ENCODE results near the gene MAMDC4.
"Not testable (repeated sequence)": the region's sequence is repeated elsewhere in the genome, so short reads cannot be mapped to it uniquely, and the experiment has no call there.

Gene MAMDC4

GRCh38 chr9:136851941-136852663, at the start of gene MAMDC4:
TSS of gene MAMDC4 (plus strand) at chr9:136852346. CDS start at chr9:136852417, 71 bp downstream.
- TF ChIP-seq GATA1 (IDR thresholded peaks at IDR 0.05; ENCODE audit: low read depth, low read length) (no peak), POLR2A (IDR thresholded peaks at IDR 0.05; ENCODE audit: low read length) (no peak)
- no peak for DNase-seq

- not testable (repeated sequence) for DNase-seq
Measured at GRCh38 chr9:136803009-136803550, 49.1 kb upstream of the MAMDC4 start.

- TF ChIP-seq POLR2A (IDR thresholded peaks at IDR 0.05; ENCODE audit: low read length) (no peak), GATA1 (IDR thresholded peaks at IDR 0.05; ENCODE audit: low read depth, low read length) (no peak)
Measured at GRCh38 chr9:136803551-136804508, 48.3 kb upstream of the MAMDC4 start.

GRCh38 chr9:136804509-136805206, 47.5 kb upstream of the MAMDC4 start:
- no peak for TF ChIP-seq POLR2A (IDR thresholded peaks at IDR 0.05; ENCODE audit: low read length)
- no peak for TF ChIP-seq GATA1 (IDR thresholded peaks at IDR 0.05; ENCODE audit: low read depth, low read length)
- no peak for DNase-seq

More at GRCh38 chr9:136803551-136804508, 48.3 kb upstream of the MAMDC4 start:
- no peak for DNase-seq

- TF ChIP-seq POLR2A (IDR thresholded peaks at IDR 0.05; ENCODE audit: low read length) (no peak), GATA1 (IDR thresholded peaks at IDR 0.05; ENCODE audit: low read depth, low read length) (no peak)
- no peak for DNase-seq
Measured at GRCh38 chr9:136805207-136805740, 46.9 kb upstream of the MAMDC4 start.

GRCh38 chr9:136806067-136806466, 46.1 kb upstream of the MAMDC4 start:
- TF ChIP-seq POLR2A (IDR thresholded peaks at IDR 0.05; ENCODE audit: low read length) (no peak), GATA1 (IDR thresholded peaks at IDR 0.05; ENCODE audit: low read depth, low read length) (no peak)
- no peak for DNase-seq

GRCh38 chr9:136806631-136807201, 45.4 kb upstream of the MAMDC4 start:
- no peak for TF ChIP-seq GATA1 (IDR thresholded peaks at IDR 0.05; ENCODE audit: low read depth, low read length)
- TF ChIP-seq POLR2A (IDR thresholded peaks at IDR 0.05; ENCODE audit: low read length): no peak
- no peak for DNase-seq

- TF ChIP-seq POLR2A (IDR thresholded peaks at IDR 0.05; ENCODE audit: low read length) (peak; percentile 85), GATA1 (IDR thresholded peaks at IDR 0.05; ENCODE audit: low read depth, low read length) (no peak)
- peak; percentile 86 to 93 for DNase-seq
Measured at GRCh38 chr9:136807281-136808074, 44.7 kb upstream of the MAMDC4 start, which contains the start of gene RABL6. TSS of gene RABL6 (plus strand) at chr9:136807948. CDS start at chr9:136808197, 249 bp downstream.

- DNase-seq: peak; percentile 67 to 74
- TF ChIP-seq GATA1 (IDR thresholded peaks at IDR 0.05; ENCODE audit: low read depth, low read length) (no peak), POLR2A (IDR thresholded peaks at IDR 0.05; ENCODE audit: low read length) (peak; percentile 52)
Measured at GRCh38 chr9:136808075-136808805, 43.9 kb upstream of the MAMDC4 start.

GRCh38 chr9:136808806-136809158, 43.4 kb upstream of the MAMDC4 start:
- peak; percentile 48 to 62 for DNase-seq
- TF ChIP-seq GATA1 (IDR thresholded peaks at IDR 0.05; ENCODE audit: low read depth, low read length): no peak
- no peak for TF ChIP-seq POLR2A (IDR thresholded peaks at IDR 0.05; ENCODE audit: low read length)

- DNase-seq: no peak
- TF ChIP-seq POLR2A (IDR thresholded peaks at IDR 0.05; ENCODE audit: low read length) (no peak), GATA1 (IDR thresholded peaks at IDR 0.05; ENCODE audit: low read depth, low read length) (no peak)
Measured at GRCh38 chr9:136814725-136815421, 37.3 kb upstream of the MAMDC4 start.

Data from erythroblast (primary cell).